ENCODE data around the gene ZNF236.

DNA sequence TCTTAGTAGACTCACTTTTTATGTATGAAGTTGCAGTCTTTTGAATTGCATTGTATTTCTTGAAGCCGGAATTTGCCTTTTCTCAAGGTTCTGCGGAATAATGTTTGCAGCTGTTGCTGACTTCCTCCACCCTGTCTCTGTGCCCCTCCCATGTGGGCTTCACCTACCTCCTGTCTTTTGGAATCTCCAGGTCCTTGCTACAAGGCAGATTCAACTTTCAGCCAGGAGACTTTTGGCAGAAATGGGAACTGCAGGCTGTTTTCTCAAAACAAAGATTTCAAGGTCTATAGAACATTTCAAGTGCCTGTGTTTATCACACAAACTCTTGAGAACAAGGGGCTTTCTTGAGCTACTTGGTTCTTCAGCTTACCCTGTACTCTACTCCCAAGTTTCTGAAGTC is 25.6 kb downstream of the ZNF236 start:
- TF ChIP-seq, protein P1, sequence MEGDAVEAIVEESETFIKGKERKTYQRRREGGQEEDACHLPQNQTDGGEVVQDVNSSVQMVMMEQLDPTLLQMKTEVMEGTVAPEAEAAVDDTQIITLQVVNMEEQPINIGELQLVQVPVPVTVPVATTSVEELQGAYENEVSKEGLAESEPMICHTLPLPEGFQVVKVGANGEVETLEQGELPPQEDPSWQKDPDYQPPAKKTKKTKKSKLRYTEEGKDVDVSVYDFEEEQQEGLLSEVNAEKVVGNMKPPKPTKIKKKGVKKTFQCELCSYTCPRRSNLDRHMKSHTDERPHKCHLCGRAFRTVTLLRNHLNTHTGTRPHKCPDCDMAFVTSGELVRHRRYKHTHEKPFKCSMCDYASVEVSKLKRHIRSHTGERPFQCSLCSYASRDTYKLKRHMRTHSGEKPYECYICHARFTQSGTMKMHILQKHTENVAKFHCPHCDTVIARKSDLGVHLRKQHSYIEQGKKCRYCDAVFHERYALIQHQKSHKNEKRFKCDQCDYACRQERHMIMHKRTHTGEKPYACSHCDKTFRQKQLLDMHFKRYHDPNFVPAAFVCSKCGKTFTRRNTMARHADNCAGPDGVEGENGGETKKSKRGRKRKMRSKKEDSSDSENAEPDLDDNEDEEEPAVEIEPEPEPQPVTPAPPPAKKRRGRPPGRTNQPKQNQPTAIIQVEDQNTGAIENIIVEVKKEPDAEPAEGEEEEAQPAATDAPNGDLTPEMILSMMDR (IDR thresholded peaks at IDR 0.05; ENCODE audit: insufficient read depth, low read depth, low read length) = no peak
- no peak for TF ChIP-seq EZH2 (IDR thresholded peaks at IDR 0.05; ENCODE audit: insufficient read depth, low read length)
